Measurements from ENCODE around the gene ISCU. TPM values are rescaled to one million over a fixed set of nuclear protein-coding genes. Genes with fewer than 3 reads are reported as not detected.

ISCU gene
- total RNA-seq, 4 donors from 2014 or later: 229 to 512 (median 248) TPM

- 71% methylated on average over 14 to 17 of the region's 17 CpGs for WGBS, 2 donors
These were observed 33.6 kb downstream of the ISCU start for GRCh38 chr12:108595711-108596647.

DNA sequence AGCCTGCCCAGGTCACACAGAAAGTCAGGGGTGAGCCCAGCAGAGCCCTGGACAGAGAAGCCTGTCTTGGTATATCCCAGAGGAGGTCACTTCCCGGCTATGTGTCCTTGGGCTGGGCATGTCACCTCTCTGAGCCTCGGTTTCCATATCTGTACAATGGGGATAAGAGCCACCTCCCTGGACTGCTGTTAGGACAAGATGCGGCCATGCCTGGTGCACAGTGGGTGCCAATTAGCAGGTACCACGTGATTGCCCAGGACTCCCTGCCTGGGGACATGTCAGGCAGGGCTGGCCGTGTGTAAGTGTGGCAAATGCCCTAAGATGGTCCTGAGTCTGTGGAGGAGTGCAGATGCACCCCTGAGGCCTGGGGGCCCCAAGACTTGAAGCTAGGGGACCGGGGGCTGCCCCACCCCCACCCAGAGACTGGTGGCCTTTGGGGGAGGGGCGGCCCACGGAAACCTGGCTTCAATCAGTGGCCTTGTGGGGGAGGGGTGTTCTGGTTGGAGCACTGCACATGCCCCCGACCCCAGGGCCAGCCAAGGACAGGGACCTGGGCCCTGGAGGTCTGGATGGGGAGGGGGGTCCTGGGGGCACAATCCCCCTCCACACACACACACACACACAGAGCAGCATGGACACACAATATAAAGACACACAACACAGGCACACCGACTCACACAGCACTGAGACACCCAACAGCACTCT, 34.6 kb downstream of the ISCU start:
- TF ChIP-seq, protein P1, sequence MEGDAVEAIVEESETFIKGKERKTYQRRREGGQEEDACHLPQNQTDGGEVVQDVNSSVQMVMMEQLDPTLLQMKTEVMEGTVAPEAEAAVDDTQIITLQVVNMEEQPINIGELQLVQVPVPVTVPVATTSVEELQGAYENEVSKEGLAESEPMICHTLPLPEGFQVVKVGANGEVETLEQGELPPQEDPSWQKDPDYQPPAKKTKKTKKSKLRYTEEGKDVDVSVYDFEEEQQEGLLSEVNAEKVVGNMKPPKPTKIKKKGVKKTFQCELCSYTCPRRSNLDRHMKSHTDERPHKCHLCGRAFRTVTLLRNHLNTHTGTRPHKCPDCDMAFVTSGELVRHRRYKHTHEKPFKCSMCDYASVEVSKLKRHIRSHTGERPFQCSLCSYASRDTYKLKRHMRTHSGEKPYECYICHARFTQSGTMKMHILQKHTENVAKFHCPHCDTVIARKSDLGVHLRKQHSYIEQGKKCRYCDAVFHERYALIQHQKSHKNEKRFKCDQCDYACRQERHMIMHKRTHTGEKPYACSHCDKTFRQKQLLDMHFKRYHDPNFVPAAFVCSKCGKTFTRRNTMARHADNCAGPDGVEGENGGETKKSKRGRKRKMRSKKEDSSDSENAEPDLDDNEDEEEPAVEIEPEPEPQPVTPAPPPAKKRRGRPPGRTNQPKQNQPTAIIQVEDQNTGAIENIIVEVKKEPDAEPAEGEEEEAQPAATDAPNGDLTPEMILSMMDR (IDR thresholded peaks at IDR 0.05): no peak
- TF ChIP-seq POLR2A (IDR thresholded peaks at IDR 0.05): no peak
- no peaks in the 10 kb centered on the region for H3K36me3 ChIP-seq
- no peak overlapping the region for H3K27ac ChIP-seq
- intact Hi-C loops (cut with DNase I): no loop called here
- no peaks in the 10 kb centered on the region for H3K9me3 ChIP-seq
- no peaks in the 10 kb centered on the region for H3K4me1 ChIP-seq
- no peaks in the 10 kb centered on the region for H3K27me3 ChIP-seq
- no peak for DNase-seq
- no peak overlapping the region for H3K4me3 ChIP-seq (replicated peaks in 1 of 3)
- 31 to 71% methylated on average over 3 to 4 of the region's 10 CpGs for WGBS, 2 donors

More at GRCh38 chr12:108595711-108596647, 33.6 kb downstream of the ISCU start:
- DNase-seq: no peak
- H3K27me3 ChIP-seq: no peaks in the 10 kb centered on the region
- TF ChIP-seq, protein P1 (IDR thresholded peaks at IDR 0.05): no peak
- no peak for TF ChIP-seq POLR2A (IDR thresholded peaks at IDR 0.05)
- H3K36me3 ChIP-seq: no peaks in the 10 kb centered on the region
- no peaks in the 10 kb centered on the region for H3K4me1 ChIP-seq
- intact Hi-C loops (cut with DNase I): no loop called here
- no peaks in the 10 kb centered on the region for H3K9me3 ChIP-seq
- H3K27ac ChIP-seq: no peak overlapping the region
- H3K4me3 ChIP-seq (replicated peaks in 1 of 3): no peak overlapping the region

GRCh38 chr12:108597559-108598471, 35.4 kb downstream of the ISCU start, which contains the start of gene TMEM119:
Gene TMEM119, minus strand, starts transcription at chr12:108598084. Its CDS starts 5,701 bp downstream, at chr12:108592383.
- H3K4me1 ChIP-seq: no peaks in the 10 kb centered on the region
- H3K9me3 ChIP-seq: no peaks in the 10 kb centered on the region
- no peak for TF ChIP-seq POLR2A (IDR thresholded peaks at IDR 0.05)
- TF ChIP-seq, protein P1 (IDR thresholded peaks at IDR 0.05): no peak
- peak within 1 kb of the TSS in 1 of 3 donors; percentile 33 for H3K27ac ChIP-seq
- intact Hi-C loops (cut with DNase I): no loop called here
- WGBS, 2 donors: 38 to 41% methylated on average over 19 to 22 of the region's 27 CpGs
- H3K27me3 ChIP-seq: no peaks in the 10 kb centered on the region
- H3K4me3 ChIP-seq (replicated peaks in 1 of 3): peak within 1 kb of the TSS in 1 of 3 donors; percentile 10
- no peak for DNase-seq
- H3K36me3 ChIP-seq: no peaks in the 10 kb centered on the region

- no peak for DNase-seq
- Histone ChIP-seq H3K27me3 (no peaks in the 10 kb centered on the region), H3K36me3 (no peaks in the 10 kb centered on the region), H3K27ac (no peak overlapping the region), H3K4me3 (replicated peaks in 1 of 3) (no peak overlapping the region), H3K9me3 (no peaks in the 10 kb centered on the region), H3K4me1 (no peaks in the 10 kb centered on the region)
- WGBS, 2 donors: 91 to 93% methylated on average over 11 of the region's 11 CpGs
- TF ChIP-seq, protein P1 (IDR thresholded peaks at IDR 0.05): no peak
- intact Hi-C loops (cut with DNase I): no loop called here
These were observed 36.3 kb downstream of the ISCU start for GRCh38 chr12:108598553-108599250.

All from thyroid gland (tissue), 4 donors.